Activated CD4-positive, alpha-beta memory T cell treated with anti-CD3 and anti-CD28 coated beads for 36 hours (primary cell): Measurements from ENCODE around the gene ASCC3. TPM values are rescaled to one million over a fixed set of nuclear protein-coding genes. Genes with fewer than 3 reads are reported as not detected.
"Not testable (repeated sequence)": the region's sequence is repeated elsewhere in the genome, so short reads cannot be mapped to it uniquely, and the experiment has no call there.

Source experiments
- CTCF ChIA-PET: fragments of 350-600 bp; sonication (Branson Sonifier 250); formaldehyde crosslinking; loops from one replicate; lab custom pipeline; 2021; ENCODE audit warnings: antibody characterized with exemption, inconsistent platforms; lab: Charles Lee
- POLR2A ChIA-PET: fragments of 350-600 bp; sonication (Branson Sonifier 250); formaldehyde crosslinking; loops from one replicate; lab custom pipeline; 2021; ENCODE audit warnings: antibody characterized with exemption; lab: Charles Lee
- DNase-seq: peaks from one replicate; pipeline ENCODE4 v3.0.0-alpha.2; 2020
- H3K27ac Mint-ChIP-seq: one replicate; pipeline ENCODE4 v1.8.0; 2021; ENCODE audit warnings: mixed read lengths
- H3K27me3 Mint-ChIP-seq: one replicate; pipeline ENCODE4 v1.8.0; 2021; ENCODE audit warnings: mixed read lengths
- H3K36me3 Mint-ChIP-seq: one replicate; pipeline ENCODE4 v1.8.0; 2021; ENCODE audit warnings: mixed read lengths
- H3K4me1 Mint-ChIP-seq: one replicate; pipeline ENCODE4 v1.8.0; 2021; ENCODE audit warnings: low read depth, mixed read lengths
- H3K4me3 Mint-ChIP-seq: one replicate; pipeline ENCODE4 v1.8.0; 2021; ENCODE audit warnings: mild to moderate bottlenecking, mixed read lengths
- H3K9me3 Mint-ChIP-seq: one replicate; pipeline ENCODE4 v1.8.0; 2021; ENCODE audit warnings: mixed read lengths
- intact Hi-C: fragments of 100-400 bp; cut with micrococcal nuclease; formaldehyde crosslinking; loops from one replicate; pipeline ENCODE4 v1.15.1; 2023
- total RNA-seq, 2 experiments: library from RNA; stranded (reverse); gene quantifications; one replicate each; pipeline ENCODE4 v1.2.3, GENCODE V29; 2021

ASCC3 gene
- total RNA-seq, 2 experiments from 2014 or later, result 51.2 to 52.9 TPM

GRCh38 chr6:100737720-100738119 is 143.4 kb downstream of the ASCC3 start:
- Mint-ChIP-seq H3K9me3 (peaks cover 19% of the 10 kb centered on the region), H3K4me1 (peaks cover 17% of the 10 kb centered on the region), H3K36me3 (peaks cover 20% of the 10 kb centered on the region)
- H3K27ac Mint-ChIP-seq, DNase-seq, CTCF ChIA-PET, H3K4me3 Mint-ChIP-seq, POLR2A ChIA-PET, H3K27me3 Mint-ChIP-seq, intact Hi-C loops: not testable (repeated sequence)

GRCh38 chr6:100731411-100731810 is 149.7 kb downstream of the ASCC3 start:
- no peak overlapping the region for H3K27ac Mint-ChIP-seq
- intact Hi-C loops, result no loop called here
- no peak overlapping the region for H3K4me3 Mint-ChIP-seq
- DNase-seq, result no peak
- H3K27me3 Mint-ChIP-seq, result no peaks in the 10 kb centered on the region
- ChIA-PET CTCF (no interaction called here), POLR2A (no interaction called here)
- H3K9me3 Mint-ChIP-seq, result no peaks in the 10 kb centered on the region
- peaks cover 1% of the 10 kb centered on the region for H3K36me3 Mint-ChIP-seq
- no peaks in the 10 kb centered on the region for H3K4me1 Mint-ChIP-seq

GRCh38 chr6:100730001-100730980 is 150.8 kb downstream of the ASCC3 start:
- H3K4me3 Mint-ChIP-seq, result no peak overlapping the region
- CTCF ChIA-PET, result no interaction called here

GRCh38 chr6:100726666-100727065 is 154.5 kb downstream of the ASCC3 start:
- Mint-ChIP-seq H3K4me1 (peaks cover 5% of the 10 kb centered on the region), H3K4me3 (no peak overlapping the region), H3K9me3 (no peaks in the 10 kb centered on the region), H3K36me3 (peaks cover 20% of the 10 kb centered on the region), H3K27me3 (no peaks in the 10 kb centered on the region), H3K27ac (no peak overlapping the region)
- POLR2A ChIA-PET, result no interaction called here
- CTCF ChIA-PET, result no interaction called here
- DNase-seq, result no peak
- intact Hi-C loops, result no loop called here

More at GRCh38 chr6:100730001-100730980, 150.8 kb downstream of the ASCC3 start:
- intact Hi-C loops, result no loop called here
- no peak overlapping the region for H3K27ac Mint-ChIP-seq
- DNase-seq, result no peak
- no peaks in the 10 kb centered on the region for H3K4me1 Mint-ChIP-seq
- H3K9me3 Mint-ChIP-seq, result no peaks in the 10 kb centered on the region
- H3K27me3 Mint-ChIP-seq, result no peaks in the 10 kb centered on the region
- peaks cover 3% of the 10 kb centered on the region for H3K36me3 Mint-ChIP-seq
- POLR2A ChIA-PET, result no interaction called here

GRCh38 chr6:100724696-100725095 is 156.4 kb downstream of the ASCC3 start:
- CTCF ChIA-PET, result no interaction called here
- DNase-seq, result no peak
- no peak overlapping the region for H3K27ac Mint-ChIP-seq
- H3K9me3 Mint-ChIP-seq, result no peaks in the 10 kb centered on the region
- intact Hi-C loops, result no loop called here
- no peaks in the 10 kb centered on the region for H3K27me3 Mint-ChIP-seq
- no peak overlapping the region for H3K4me3 Mint-ChIP-seq
- peaks cover 18% of the 10 kb centered on the region for H3K4me1 Mint-ChIP-seq
- POLR2A ChIA-PET, result no interaction called here
- peaks cover 25% of the 10 kb centered on the region for H3K36me3 Mint-ChIP-seq

GRCh38 chr6:100724222-100724621 is 156.9 kb downstream of the ASCC3 start:
- H3K27ac Mint-ChIP-seq, result no peak overlapping the region
- no peaks in the 10 kb centered on the region for H3K9me3 Mint-ChIP-seq
- POLR2A ChIA-PET, result no interaction called here
- no peak overlapping the region for H3K4me3 Mint-ChIP-seq
- DNase-seq, result no peak
- no peaks in the 10 kb centered on the region for H3K27me3 Mint-ChIP-seq
- peaks cover 25% of the 10 kb centered on the region for H3K36me3 Mint-ChIP-seq
- CTCF ChIA-PET, result no interaction called here
- peaks cover 18% of the 10 kb centered on the region for H3K4me1 Mint-ChIP-seq
- intact Hi-C loops, result no loop called here

- ChIA-PET CTCF (interaction anchor here (0.9 kb wide), 1 partner anchor 9 kb away, joined by 4 read pairs; no protein-coding TSS in a partner anchor), POLR2A (no interaction called here)
- Mint-ChIP-seq H3K36me3 (peaks cover 28% of the 10 kb centered on the region), H3K9me3 (no peaks in the 10 kb centered on the region), H3K4me3 (no peak overlapping the region), H3K4me1 (peaks cover 18% of the 10 kb centered on the region), H3K27me3 (no peaks in the 10 kb centered on the region), H3K27ac (no peak overlapping the region)
- DNase-seq, result no peak
- intact Hi-C loops, result no loop called here
Measured at GRCh38 chr6:100721256-100721655, 159.9 kb downstream of the ASCC3 start.

GRCh38 chr6:100719883-100720682 is 161.0 kb downstream of the ASCC3 start:
- Mint-ChIP-seq H3K27ac (no peak overlapping the region), H3K9me3 (no peaks in the 10 kb centered on the region), H3K4me3 (no peak overlapping the region), H3K27me3 (no peaks in the 10 kb centered on the region), H3K4me1 (peaks cover 18% of the 10 kb centered on the region), H3K36me3 (peaks cover 26% of the 10 kb centered on the region)
- POLR2A ChIA-PET, result no interaction called here
- no peak for DNase-seq
- CTCF ChIA-PET, result interaction anchor here (0.6 to 1.4 kb wide), 5 partner anchors 11 to 248 kb away, joined by 3 to 5 read pairs (median 4); no protein-coding TSS in a partner anchor
- intact Hi-C loops, result no loop called here

GRCh38 chr6:100712997-100713396 is 168.1 kb downstream of the ASCC3 start:
- Mint-ChIP-seq H3K36me3 (peaks cover 20% of the 10 kb centered on the region), H3K4me3 (no peak overlapping the region), H3K27me3 (no peaks in the 10 kb centered on the region), H3K27ac (no peak overlapping the region), H3K4me1 (no peaks in the 10 kb centered on the region), H3K9me3 (no peaks in the 10 kb centered on the region)
- POLR2A ChIA-PET, result no interaction called here
- no peak for DNase-seq
- intact Hi-C loops, result no loop called here
- CTCF ChIA-PET, result interaction anchor here (0.8 kb wide), 1 partner anchor 9 kb away, joined by 4 read pairs; no protein-coding TSS in a partner anchor

GRCh38 chr6:100706491-100706890 is 174.6 kb downstream of the ASCC3 start:
- DNase-seq, result no peak
- Mint-ChIP-seq H3K36me3 (peaks cover 18% of the 10 kb centered on the region), H3K9me3 (peaks cover 7% of the 10 kb centered on the region), H3K27ac (no peak overlapping the region), H3K4me1 (peaks cover 10% of the 10 kb centered on the region), H3K4me3 (no peak overlapping the region), H3K27me3 (no peaks in the 10 kb centered on the region)
- intact Hi-C loops, result no loop called here
- CTCF ChIA-PET, result no interaction called here
- POLR2A ChIA-PET, result no interaction called here

- intact Hi-C loops, result no loop called here
- Mint-ChIP-seq H3K36me3 (peaks cover 27% of the 10 kb centered on the region), H3K9me3 (peaks cover 14% of the 10 kb centered on the region), H3K4me1 (peaks cover 14% of the 10 kb centered on the region), H3K27ac (no peak overlapping the region), H3K27me3 (no peaks in the 10 kb centered on the region), H3K4me3 (no peak overlapping the region)
- CTCF ChIA-PET, result no interaction called here
- POLR2A ChIA-PET, result no interaction called here
- no peak for DNase-seq
Measured at GRCh38 chr6:100704961-100705360, 176.2 kb downstream of the ASCC3 start.

- no peaks in the 10 kb centered on the region for H3K27me3 Mint-ChIP-seq
- H3K4me1 Mint-ChIP-seq, result peaks cover 14% of the 10 kb centered on the region
- intact Hi-C loops, result no loop called here
- peak overlapping the region; percentile 31 for H3K27ac Mint-ChIP-seq
- H3K4me3 Mint-ChIP-seq, result no peak overlapping the region
- peaks cover 22% of the 10 kb centered on the region for H3K9me3 Mint-ChIP-seq
- no peak for DNase-seq
- ChIA-PET CTCF (interaction anchor here (0.6 to 0.9 kb wide), 2 partner anchors 24 to 121 kb away, joined by 3 read pairs; no protein-coding TSS in a partner anchor), POLR2A (no interaction called here)
- H3K36me3 Mint-ChIP-seq, result peaks cover 37% of the 10 kb centered on the region
Measured at GRCh38 chr6:100701728-100702127, 179.4 kb downstream of the ASCC3 start.
